Measurements from ENCODE around the gene ATP8B1.
"Not testable (repeated sequence)": the region's sequence is repeated elsewhere in the genome, so short reads cannot be mapped to it uniquely, and the experiment has no call there.

Gene ATP8B1

GRCh38 chr18:57733861-57734260, 69.3 kb downstream of the ATP8B1 start:
- no peak for DNase-seq (ENCODE audit: low read depth in 1 of 2, low spot score in 1 of 2)

- DNase-seq (ENCODE audit: low read depth in 1 of 2, low spot score in 1 of 2) = no peak
These were observed 73.0 kb downstream of the ATP8B1 start for GRCh38 chr18:57730146-57730545.

- no peak for DNase-seq (ENCODE audit: low read depth in 1 of 2, low spot score in 1 of 2)
These were observed 74.1 kb downstream of the ATP8B1 start for GRCh38 chr18:57728941-57729511.

GRCh38 chr18:57727952-57728807, 74.9 kb downstream of the ATP8B1 start:
- no peak for DNase-seq (ENCODE audit: low read depth in 1 of 2, low spot score in 1 of 2)

GRCh38 chr18:57719211-57719935, 83.7 kb downstream of the ATP8B1 start:
- DNase-seq (ENCODE audit: low read depth in 1 of 2, low spot score in 1 of 2) = not testable (repeated sequence)

GRCh38 chr18:57716549-57716948, 86.6 kb downstream of the ATP8B1 start:
- DNase-seq (ENCODE audit: low read depth in 1 of 2, low spot score in 1 of 2) = no peak

GRCh38 chr18:57715671-57716070, 87.4 kb downstream of the ATP8B1 start:
- no peak for DNase-seq (ENCODE audit: low read depth in 1 of 2, low spot score in 1 of 2)

- no peak for DNase-seq (ENCODE audit: low read depth in 1 of 2, low spot score in 1 of 2)
These were observed 88.0 kb downstream of the ATP8B1 start for GRCh38 chr18:57715073-57715472.

GRCh38 chr18:57710226-57710625, 92.9 kb downstream of the ATP8B1 start:
- no peak for DNase-seq (ENCODE audit: low read depth in 1 of 2, low spot score in 1 of 2)

- DNase-seq (ENCODE audit: low read depth in 1 of 2, low spot score in 1 of 2) = no peak
These were observed 93.8 kb downstream of the ATP8B1 start for GRCh38 chr18:57709335-57709734.

GRCh38 chr18:57708288-57708687, 94.8 kb downstream of the ATP8B1 start:
- DNase-seq (ENCODE audit: low read depth in 1 of 2, low spot score in 1 of 2) = no peak

- no peak for DNase-seq (ENCODE audit: low read depth in 1 of 2, low spot score in 1 of 2)
These were observed 97.1 kb downstream of the ATP8B1 start for GRCh38 chr18:57705832-57706595.

- DNase-seq (ENCODE audit: low read depth in 1 of 2, low spot score in 1 of 2) = no peak
These were observed 98.1 kb downstream of the ATP8B1 start for GRCh38 chr18:57705011-57705410.

GRCh38 chr18:57698571-57699276, 104.4 kb downstream of the ATP8B1 start:
- no peak for DNase-seq (ENCODE audit: low read depth in 1 of 2, low spot score in 1 of 2)

GRCh38 chr18:57697426-57697825, 105.7 kb downstream of the ATP8B1 start:
- no peak for DNase-seq (ENCODE audit: low read depth in 1 of 2, low spot score in 1 of 2)

GRCh38 chr18:57696271-57696670, 106.8 kb downstream of the ATP8B1 start:
- no peak for DNase-seq (ENCODE audit: low read depth in 1 of 2, low spot score in 1 of 2)

GRCh38 chr18:57691363-57691762, 111.8 kb downstream of the ATP8B1 start:
- no peak for DNase-seq (ENCODE audit: low read depth in 1 of 2, low spot score in 1 of 2)

GRCh38 chr18:57687970-57688369, 115.1 kb downstream of the ATP8B1 start:
- DNase-seq (ENCODE audit: low read depth in 1 of 2, low spot score in 1 of 2) = no peak

GRCh38 chr18:57683470-57683869, 119.6 kb downstream of the ATP8B1 start:
- DNase-seq (ENCODE audit: low read depth in 1 of 2, low spot score in 1 of 2) = no peak
